GM21515 (cell line): Measurements from ENCODE around the gene NARF.
"Not testable (repeated sequence)": the region's sequence is repeated elsewhere in the genome, so short reads cannot be mapped to it uniquely, and the experiment has no call there.

Source experiments
- ATAC-seq: cut with Tn5 transposase; IDR thresholded peaks from one replicate; pipeline ENCODE4 v1.9.1; 2021; ENCODE audit not compliant: unreplicated experiment

Gene NARF

GRCh38 chr17:82458179-82458884 lies at the start of gene NARF:
NARF (plus strand) TSS chr17:82458741; CDS start chr17:82458804, 63 bp downstream.
- peak; percentile 91 for ATAC-seq

GRCh38 chr17:82408938-82409318 lies 49.6 kb upstream of the NARF start:
- no peak for ATAC-seq

DNA sequence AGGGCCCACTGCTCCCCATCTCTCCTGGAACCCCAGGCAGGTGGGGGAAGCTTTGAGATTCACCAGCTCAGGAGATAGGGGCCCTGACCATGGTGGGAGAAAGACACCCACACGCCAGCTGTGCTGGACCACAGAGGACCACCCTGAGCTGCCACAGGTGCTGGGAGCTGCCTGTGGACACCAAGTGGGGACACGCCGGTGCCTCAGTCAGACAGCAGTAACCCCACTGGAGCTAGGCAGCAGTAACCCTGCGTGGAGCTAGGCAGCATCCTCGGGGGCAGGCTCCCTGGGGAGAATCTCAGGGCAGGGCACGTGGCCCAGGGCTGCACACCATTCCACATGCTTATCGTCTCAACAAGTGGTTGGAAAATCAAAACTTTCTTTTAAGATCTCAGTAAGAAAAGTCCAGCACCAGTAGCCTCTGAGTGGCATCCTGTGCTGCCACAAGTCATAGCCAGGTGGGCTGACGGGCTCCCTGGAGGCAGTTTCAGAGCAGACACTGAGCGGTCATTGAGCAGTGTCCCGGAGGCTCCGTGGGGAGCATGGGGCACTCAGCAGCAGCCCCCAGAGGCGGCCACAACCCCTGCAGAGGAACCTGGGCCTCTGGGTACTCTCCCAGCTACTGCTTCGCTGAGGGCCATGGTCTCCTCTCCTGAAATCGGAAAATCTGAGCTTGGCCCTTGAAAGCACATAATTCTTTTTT lies 48.4 kb upstream of the NARF start:
- ATAC-seq = no peak

GRCh38 chr17:82411396-82412053 lies 47.0 kb upstream of the NARF start:
- ATAC-seq = no peak

DNA sequence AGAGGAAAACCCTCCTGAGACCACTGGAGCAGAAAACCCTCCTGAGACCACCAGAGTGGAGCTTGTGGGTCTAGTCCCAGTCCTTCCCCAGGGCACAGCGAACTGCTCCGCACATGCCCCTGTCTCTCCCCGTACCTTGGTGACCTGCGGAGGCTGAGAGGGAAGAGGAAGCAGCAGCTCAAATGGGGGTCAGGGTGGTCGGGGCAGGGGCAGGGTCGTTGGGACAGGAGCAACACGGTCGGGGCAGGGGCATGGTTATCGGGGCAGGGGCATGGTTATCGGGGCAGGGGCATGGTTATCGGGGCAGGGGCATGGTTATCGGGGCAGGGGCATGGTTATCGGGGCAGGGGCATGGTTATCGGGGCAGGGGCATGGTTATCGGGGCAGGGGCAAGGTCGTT lies 46.5 kb upstream of the NARF start:
- ATAC-seq = not testable (repeated sequence)

DNA sequence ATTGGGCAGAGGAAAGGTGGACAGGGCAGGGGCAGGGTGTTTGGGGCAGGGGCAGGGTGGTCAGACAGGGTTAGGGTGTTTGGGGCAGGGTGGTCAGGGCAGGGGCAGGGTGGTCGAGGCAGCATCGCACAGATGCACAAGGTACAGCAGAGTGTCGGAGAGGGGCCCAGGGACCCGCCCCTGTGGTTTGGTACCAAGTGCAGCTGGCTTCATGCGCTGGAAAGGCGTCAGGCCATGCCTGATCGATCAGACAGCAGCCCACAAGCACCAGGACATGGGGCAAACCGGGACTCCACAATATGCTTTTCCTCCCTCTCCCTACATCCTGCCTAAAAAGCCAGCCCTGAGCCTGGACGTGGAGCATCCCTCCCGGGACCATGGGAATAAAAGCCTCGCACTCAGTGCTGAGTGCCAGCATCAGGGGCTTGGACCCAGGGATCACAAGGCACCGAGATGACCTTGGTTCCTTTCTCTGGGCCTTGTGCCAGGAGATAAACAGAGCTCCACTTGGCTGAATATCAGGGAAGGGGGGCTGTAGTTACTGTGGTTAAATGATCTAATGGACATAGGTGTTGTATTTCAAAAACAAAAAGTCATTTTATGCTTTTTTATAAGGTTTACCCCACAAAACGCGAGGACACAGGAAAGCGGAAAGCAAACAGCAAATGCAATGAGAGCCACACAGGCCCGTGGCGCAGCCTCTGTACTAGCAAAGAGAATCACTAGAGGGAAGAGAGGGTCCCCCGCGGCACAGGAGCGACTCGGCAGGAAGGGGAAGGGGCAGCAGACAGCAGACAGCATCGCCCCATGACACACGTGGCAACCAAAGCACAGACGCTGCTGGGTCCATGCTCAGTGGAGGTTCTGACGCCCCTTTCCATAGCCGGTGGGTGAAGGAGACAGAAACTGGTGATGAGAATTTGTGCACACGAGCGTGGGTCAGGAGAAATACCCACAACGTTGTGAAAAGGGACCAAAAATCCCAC lies 45.7 kb upstream of the NARF start:
- ATAC-seq = no peak

DNA sequence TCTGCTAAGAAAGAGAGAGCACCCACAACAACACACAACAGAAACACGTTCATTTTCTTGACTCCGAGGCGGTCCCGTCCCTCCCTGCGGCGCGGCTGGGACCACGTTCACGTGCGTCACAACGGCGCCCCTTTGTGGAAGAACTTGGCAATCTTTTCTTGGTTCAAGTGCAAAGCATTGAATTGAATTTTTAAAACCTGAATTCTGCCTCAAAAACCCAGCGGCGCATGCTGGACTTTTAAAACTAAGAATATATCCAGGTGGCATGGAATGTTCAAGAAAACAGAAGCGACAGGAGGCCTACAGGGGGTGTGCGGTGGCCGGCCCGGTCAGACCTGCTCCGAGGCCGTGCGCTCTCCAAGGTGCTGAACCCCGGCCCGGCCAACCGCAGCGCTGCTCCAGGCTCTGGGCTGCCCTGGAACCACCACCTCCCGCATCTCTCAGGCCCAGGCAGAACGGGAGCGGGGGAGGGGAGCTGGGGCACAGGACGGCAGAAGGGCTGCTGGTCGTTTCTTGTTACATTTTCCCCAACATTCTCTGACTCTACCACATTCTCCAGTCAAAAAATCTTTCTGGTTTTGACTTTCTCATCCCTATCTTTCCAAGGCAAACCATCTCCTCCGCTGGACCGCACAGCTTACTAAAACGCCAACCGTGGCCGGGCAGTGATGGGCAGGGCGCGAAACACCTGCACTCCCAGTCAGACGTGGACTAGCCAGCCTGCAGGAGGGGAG lies 43.8 kb upstream of the NARF start:
- no peak for ATAC-seq

- no peak for ATAC-seq
Measured at GRCh38 chr17:82415336-82415735, 43.2 kb upstream of the NARF start.

GRCh38 chr17:82415786-82416185 lies 42.8 kb upstream of the NARF start:
- no peak for ATAC-seq

DNA sequence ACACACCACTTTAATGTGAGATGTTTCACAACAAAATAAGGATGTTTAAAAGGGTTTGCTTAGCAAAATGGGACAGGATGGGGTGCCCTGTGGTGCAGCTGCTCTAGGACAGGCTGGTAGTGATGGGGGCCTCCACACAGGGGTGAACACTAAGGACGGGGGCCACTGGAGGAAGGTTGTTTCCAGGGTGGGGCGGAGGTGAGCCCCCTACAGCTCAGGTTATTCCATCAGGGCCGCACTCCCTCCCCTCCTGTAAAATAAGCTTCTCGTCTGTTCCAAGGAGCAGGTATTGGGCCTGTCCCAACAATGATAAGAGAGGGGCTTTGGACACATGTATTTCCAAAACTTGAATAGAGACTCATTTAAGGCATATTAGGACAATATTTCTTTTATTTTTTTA lies 42.3 kb upstream of the NARF start:
- no peak for ATAC-seq

DNA sequence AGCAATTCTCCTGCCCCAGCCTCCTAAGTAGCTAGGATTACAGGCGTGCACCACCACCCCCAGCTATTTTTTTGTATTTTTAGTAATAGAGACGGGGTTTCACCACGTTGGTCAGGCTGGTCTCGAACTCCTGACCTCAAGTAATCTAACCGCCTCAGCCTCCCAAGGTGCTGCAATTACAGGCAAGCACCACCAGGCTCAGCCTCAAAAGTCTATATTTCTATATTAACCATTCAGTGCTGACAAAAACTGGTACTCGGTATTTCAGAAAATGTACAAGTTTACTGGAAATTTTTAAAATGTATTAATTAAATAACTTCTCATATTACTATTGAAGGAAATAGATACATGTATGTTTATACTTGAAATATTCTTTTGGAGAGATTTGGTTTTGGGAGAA lies 41.8 kb upstream of the NARF start:
- ATAC-seq = no peak

- peak; percentile 86 for ATAC-seq
Measured at GRCh38 chr17:82418001-82418986, 40.2 kb upstream of the NARF start, which contains the start of the genes HEXD and OGFOD3. HEXD (plus strand) TSS chr17:82418347; CDS start chr17:82419800, 1,453 bp downstream. OGFOD3 (minus strand) TSS chr17:82418586; CDS start chr17:82418485, 101 bp downstream.

DNA sequence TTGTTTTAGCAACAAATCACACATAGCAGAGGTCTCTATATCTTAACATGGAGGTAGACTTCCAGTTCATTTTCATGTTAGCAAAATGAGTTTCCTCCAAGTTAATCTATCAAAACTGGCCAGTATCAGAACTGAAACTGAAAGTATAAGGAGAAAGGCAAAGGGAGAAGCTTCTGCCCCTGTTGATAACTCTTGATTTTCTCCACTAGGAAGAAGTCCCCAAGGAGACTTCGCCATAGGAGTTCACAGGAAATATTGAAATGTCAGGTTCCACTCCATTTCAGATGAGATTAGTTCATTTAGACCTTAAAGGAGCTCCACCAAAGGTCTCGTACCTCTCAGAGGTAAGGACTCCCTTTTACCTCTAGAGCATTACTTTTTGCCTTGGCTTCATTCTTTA lies 39.0 kb upstream of the NARF start:
- no peak for ATAC-seq

- ATAC-seq = no peak
Measured at GRCh38 chr17:82424001-82424862, 34.3 kb upstream of the NARF start.

DNA sequence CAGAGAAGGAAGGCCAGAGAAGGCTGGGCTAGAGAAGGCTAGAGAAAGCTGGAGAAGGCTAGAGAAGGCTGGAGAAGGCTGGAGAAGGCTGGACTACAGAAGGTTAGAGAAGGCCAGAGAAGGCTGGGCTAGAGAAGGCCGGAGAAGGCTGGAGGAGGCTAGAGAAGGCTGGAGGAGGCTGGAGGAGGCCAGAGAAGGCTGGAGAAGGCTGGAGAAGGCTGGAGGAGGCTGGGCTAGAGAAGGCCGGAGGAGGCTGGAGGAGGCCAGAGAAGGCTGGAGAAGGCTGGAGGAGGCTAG lies 33.7 kb upstream of the NARF start:
- ATAC-seq = no peak

DNA sequence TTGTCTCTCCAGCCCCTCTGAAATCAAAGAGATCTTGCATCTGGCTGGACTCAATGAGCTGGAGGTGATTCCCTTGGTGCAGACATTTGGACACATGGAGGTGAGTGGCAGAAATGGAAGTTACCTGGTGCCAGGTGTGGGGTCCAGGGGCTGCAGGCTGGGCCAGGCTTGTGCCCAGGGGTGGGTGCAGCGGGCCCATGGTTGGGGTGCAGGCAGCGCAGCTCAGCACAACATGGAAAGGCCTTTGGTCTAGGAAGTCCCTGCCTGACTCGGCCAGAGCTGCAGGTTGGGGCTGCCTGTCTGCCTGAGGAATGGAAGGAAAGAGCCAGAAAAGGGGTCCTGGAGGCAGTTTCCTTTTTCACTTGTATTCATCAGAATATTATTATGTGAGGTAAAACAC lies 30.0 kb upstream of the NARF start:
- no peak for ATAC-seq

- ATAC-seq = no peak
Measured at GRCh38 chr17:82429824-82430223, 28.7 kb upstream of the NARF start.

- ATAC-seq = no peak
Measured at GRCh38 chr17:82432017-82432416, 26.5 kb upstream of the NARF start.
